Astrocyte (in vitro differentiated cells and primary cell): Measurements from ENCODE around the gene ATCAY. TPM values are rescaled to one million over a fixed set of nuclear protein-coding genes. Genes with fewer than 3 reads are reported as not detected.
A peak's percentile ranks its signal among the peaks of the same experiment; 100 is the strongest.
"Not testable (repeated sequence)": the region's sequence is repeated elsewhere in the genome, so short reads cannot be mapped to it uniquely, and the experiment has no call there.

Experiments
- DNase-seq: peaks from one replicate; pipeline ENCODE4 v3.0.0-alpha.2; 2010; ENCODE audit warnings: low read depth
- FAIRE-seq: peaks from 2 replicates; lab custom pipeline; 2011; peaks lifted over from hg19 to GRCh38; lab: Jason Lieb, UNC
- H2AFZ ChIP-seq: 2 replicates; pipeline ENCODE4 v1.6.0; 2012; ENCODE audit warnings: low read depth, low read length, inconsistent platforms
- H3K27ac ChIP-seq: 2 replicates; pipeline ENCODE4 v1.5.1; 2011; ENCODE audit warnings: low read depth, low read length, inconsistent platforms
- H3K27me3 ChIP-seq: 2 replicates; pipeline ENCODE4 v1.6.0; 2011; ENCODE audit warnings: low read length, inconsistent platforms; ENCODE audit not compliant: insufficient read depth
- H3K36me3 ChIP-seq: 2 replicates; pipeline ENCODE4 v1.5.1; 2011; ENCODE audit warnings: low read length, inconsistent platforms; ENCODE audit not compliant: insufficient read depth
- H3K4me1 ChIP-seq: 2 replicates; pipeline ENCODE4 v1.5.1; 2011; ENCODE audit warnings: low read length, inconsistent platforms; ENCODE audit not compliant: insufficient read depth
- H3K4me2 ChIP-seq: 2 replicates; pipeline ENCODE4 v1.6.0; 2012; ENCODE audit warnings: low read length, inconsistent platforms
- H3K4me3 ChIP-seq: 2 replicates; pipeline ENCODE4 v1.5.1; 2011; ENCODE audit warnings: low read depth, mild to moderate bottlenecking, low read length, inconsistent platforms; ENCODE audit not compliant: insufficient read depth
- H3K79me2 ChIP-seq: 2 replicates; pipeline ENCODE4 v1.6.0; 2012; ENCODE audit warnings: mild to moderate bottlenecking, low read length, inconsistent platforms; ENCODE audit not compliant: insufficient read depth
- H3K9ac ChIP-seq: 2 replicates; pipeline ENCODE4 v1.6.0; 2012; ENCODE audit warnings: mild to moderate bottlenecking, low read length, inconsistent platforms
- H3K9me3 ChIP-seq: 2 replicates; pipeline ENCODE4 v1.5.1; 2012; ENCODE audit warnings: low read depth, mild to moderate bottlenecking, low read length, inconsistent platforms; ENCODE audit not compliant: insufficient read depth
- H4K20me1 ChIP-seq: 2 replicates; pipeline ENCODE4 v1.6.0; 2012; ENCODE audit warnings: low read length, inconsistent platforms; ENCODE audit not compliant: insufficient read depth
- H3K27ac Mint-ChIP-seq: one replicate; pipeline ENCODE4 v1.8.0; 2021; ENCODE audit warnings: mild to moderate bottlenecking, mixed read lengths; ENCODE audit not compliant: unreplicated experiment
- H3K27me3 Mint-ChIP-seq: one replicate; pipeline ENCODE4 v1.8.0; 2021; ENCODE audit warnings: low read depth, mixed read lengths; ENCODE audit not compliant: unreplicated experiment
- H3K36me3 Mint-ChIP-seq: one replicate; pipeline ENCODE4 v1.8.0; 2021; ENCODE audit warnings: low read depth, mixed read lengths; ENCODE audit not compliant: unreplicated experiment
- H3K4me1 Mint-ChIP-seq: one replicate; pipeline ENCODE4 v1.8.0; 2021; ENCODE audit warnings: low read depth, mixed read lengths; ENCODE audit not compliant: unreplicated experiment
- H3K4me3 Mint-ChIP-seq: one replicate; pipeline ENCODE4 v1.8.0; 2021; ENCODE audit warnings: mild to moderate bottlenecking, moderate library complexity, mixed read lengths; ENCODE audit not compliant: unreplicated experiment
- H3K9me3 Mint-ChIP-seq: one replicate; pipeline ENCODE4 v1.8.0; 2021; ENCODE audit warnings: mild to moderate bottlenecking, mixed read lengths; ENCODE audit not compliant: unreplicated experiment
- CTCF ChIP-seq: IDR thresholded peaks from 2 replicates; pipeline ENCODE4 v1.5.1; 2011; ENCODE audit warnings: low read depth, mild to moderate bottlenecking, inconsistent platforms, low read length, moderate library complexity; ENCODE audit not compliant: insufficient read depth
- EZH2 ChIP-seq: IDR thresholded peaks from 2 replicates; pipeline ENCODE4 v1.6.1; 2012; ENCODE audit warnings: mild to moderate bottlenecking, low read length, inconsistent platforms; ENCODE audit not compliant: insufficient read depth
- total RNA-seq: library from RNA; stranded (reverse); gene quantifications from 2 replicates; pipeline ENCODE4 v1.2.1, GENCODE V29; 2021

Gene ATCAY
- total RNA-seq, 1 donor from 2014 or later: 6.5 TPM

GRCh38 chr19:3950871-3951861, 70.7 kb downstream of the ATCAY start:
- Histone ChIP-seq H3K9ac (no peak overlapping the region), H3K27ac (no peak overlapping the region)

GRCh38 chr19:3952755-3953276, 72.3 kb downstream of the ATCAY start:
- not testable (repeated sequence) for H3K36me3 Mint-ChIP-seq, H3K9me3 Mint-ChIP-seq, H3K27me3 ChIP-seq, H3K36me3 ChIP-seq, FAIRE-seq, H3K9ac ChIP-seq, H3K27ac ChIP-seq, H3K4me3 ChIP-seq, DNase-seq, H3K27me3 Mint-ChIP-seq, H2AFZ ChIP-seq, H3K9me3 ChIP-seq, H3K4me3 Mint-ChIP-seq, H3K4me1 Mint-ChIP-seq, H3K4me1 ChIP-seq, H3K4me2 ChIP-seq
- H3K27ac Mint-ChIP-seq: peak overlapping the region; percentile 78
- peaks cover 14% of the 10 kb centered on the region for H3K79me2 ChIP-seq
- H4K20me1 ChIP-seq: peaks cover 56% of the 10 kb centered on the region

More at GRCh38 chr19:3950871-3951861, 70.7 kb downstream of the ATCAY start:
- H3K27ac Mint-ChIP-seq: peak overlapping the region; percentile 47
- TF ChIP-seq EZH2 (no peak), CTCF (no peak)
- no peak for DNase-seq
- peaks cover 3% of the 10 kb centered on the region for H3K79me2 ChIP-seq
- H3K27me3 Mint-ChIP-seq: peaks cover 1% of the 10 kb centered on the region
- H2AFZ ChIP-seq: no peak overlapping the region
- no peak overlapping the region for H3K4me3 Mint-ChIP-seq
- H3K27me3 ChIP-seq: no peaks in the 10 kb centered on the region
- FAIRE-seq: no peak
- H3K9me3 Mint-ChIP-seq: no peaks in the 10 kb centered on the region
- H3K36me3 Mint-ChIP-seq: peaks cover 6% of the 10 kb centered on the region
- peaks cover 45% of the 10 kb centered on the region for H4K20me1 ChIP-seq
- H3K4me2 ChIP-seq: no peak overlapping the region
- H3K9me3 ChIP-seq: no peaks in the 10 kb centered on the region
- H3K4me1 ChIP-seq: peaks cover 3% of the 10 kb centered on the region
- peaks cover 6% of the 10 kb centered on the region for H3K4me1 Mint-ChIP-seq
- H3K36me3 ChIP-seq: peaks cover 5% of the 10 kb centered on the region
- H3K4me3 ChIP-seq: no peak overlapping the region

- Histone ChIP-seq H3K27me3 (no peaks in the 10 kb centered on the region), H3K79me2 (peaks cover 27% of the 10 kb centered on the region), H3K9ac (no peak overlapping the region), H2AFZ (no peak overlapping the region), H3K4me2 (no peak overlapping the region), H3K36me3 (peaks cover 9% of the 10 kb centered on the region), H3K4me3 (no peak overlapping the region), H3K4me1 (peaks cover 3% of the 10 kb centered on the region), H3K9me3 (no peaks in the 10 kb centered on the region), H4K20me1 (peaks cover 69% of the 10 kb centered on the region), H3K27ac (no peak overlapping the region)
- Mint-ChIP-seq H3K27me3 (no peaks in the 10 kb centered on the region), H3K9me3 (no peaks in the 10 kb centered on the region), H3K27ac (peak overlapping the region; percentile 69), H3K4me1 (peaks cover 9% of the 10 kb centered on the region), H3K36me3 (peaks cover 4% of the 10 kb centered on the region), H3K4me3 (no peak overlapping the region)
- TF ChIP-seq EZH2 (no peak), CTCF (no peak)
- no peak for FAIRE-seq
- no peak for DNase-seq
Observed at GRCh38 chr19:3954107-3954506, 73.6 kb downstream of the ATCAY start.

GRCh38 chr19:3955276-3955675, 74.8 kb downstream of the ATCAY start:
- not testable (repeated sequence) for H3K4me1 ChIP-seq, H2AFZ ChIP-seq, H3K4me2 ChIP-seq, H3K36me3 ChIP-seq, H3K36me3 Mint-ChIP-seq, H3K9me3 ChIP-seq, H3K4me3 ChIP-seq, H3K9ac ChIP-seq, DNase-seq, H3K27ac ChIP-seq, H3K27me3 Mint-ChIP-seq, H3K4me1 Mint-ChIP-seq, FAIRE-seq, H3K27me3 ChIP-seq, H3K9me3 Mint-ChIP-seq
- peak overlapping the region; percentile 87 for H3K27ac Mint-ChIP-seq
- Histone ChIP-seq H3K79me2 (peaks cover 39% of the 10 kb centered on the region), H4K20me1 (peaks cover 79% of the 10 kb centered on the region)
- H3K4me3 Mint-ChIP-seq: peak overlapping the region; percentile 27
